Measurements from ENCODE around the gene ARPC5.

Gene ARPC5

GRCh38 chr1:183589384-183589783 lies 46.2 kb downstream of the ARPC5 start:
- Histone ChIP-seq H4K91ac (ENCODE audit: low read depth, low read length, poor library complexity) (no peak overlapping the region), H2BK12ac (ENCODE audit: low read length) (no peak overlapping the region), H3K4ac (ENCODE audit: low read length) (no peak overlapping the region), H2BK120ac (ENCODE audit: low read depth, low read length) (no peak overlapping the region), H4K8ac (ENCODE audit: low read depth, low read length) (no peak overlapping the region), H3K18ac (ENCODE audit: low read length) (no peak overlapping the region), H3K9ac (ENCODE audit: low read depth, low read length, poor library complexity) (no peak overlapping the region), H2BK5ac (ENCODE audit: low read length) (no peak overlapping the region), H3K23ac (ENCODE audit: low read depth, low read length, poor library complexity) (no peak overlapping the region), H3K4me1 (ENCODE audit: control insufficient read depth in 2 of 2, insufficient read depth in 1 of 2, low read depth in 1 of 2, low read length in 2 of 2) (peaks cover 0 to 8% of the 10 kb centered on the region in 2 donors), H3K36me3 (replicated peaks in 1 of 2; ENCODE audit: control insufficient read depth in 2 of 2, insufficient read depth in 2 of 2, low read length in 2 of 2) (no peaks in the 10 kb centered on the region), H2BK15ac (ENCODE audit: low read length) (no peak overlapping the region), H3K27me3 (ENCODE audit: control insufficient read depth in 3 of 3, insufficient read depth in 3 of 3, low read depth in 1 of 3, low read length in 3 of 3) (peaks cover 0 to 15% (median 0%) of the 10 kb centered on the region in 3 experiments), H2AK5ac (ENCODE audit: low read depth, low read length) (no peak overlapping the region), H3K79me1 (ENCODE audit: low read depth, low read length) (no peaks in the 10 kb centered on the region), H2AFZ (ENCODE audit: low read length) (no peak overlapping the region), H3K14ac (ENCODE audit: low read length) (no peak overlapping the region), H3K27ac (replicated peaks; ENCODE audit: low read length) (no peak overlapping the region), H3K4me2 (ENCODE audit: insufficient read depth, low read length, poor library complexity, severe bottlenecking) (no peak overlapping the region), H3K4me3 (ENCODE audit: low read length in 2 of 2) (no peak overlapping the region), H3K9me3 (replicated peaks in 1 of 2; ENCODE audit: control insufficient read depth in 2 of 2, insufficient read depth in 1 of 2, low read depth in 1 of 2, low read length in 2 of 2) (peaks cover 0 to 2% of the 10 kb centered on the region in 2 donors)
- 100% methylated on average over 1 of the region's 5 CpGs for WGBS, 2 donors (ENCODE audit: extremely low coverage in 2 of 2, insufficient read length in 2 of 2, insufficient replicate concordance in 1 of 2)
- DNase-seq (ENCODE audit: low spot score), result no peak

GRCh38 chr1:183588827-183589226 lies 46.8 kb downstream of the ARPC5 start:
- H2BK12ac ChIP-seq (ENCODE audit: low read length), result no peak overlapping the region
- H2BK15ac ChIP-seq (ENCODE audit: low read length), result no peak overlapping the region
- no peak overlapping the region for H3K23ac ChIP-seq (ENCODE audit: low read depth, low read length, poor library complexity)
- peaks cover 0 to 14% (median 0%) of the 10 kb centered on the region in 3 experiments for H3K27me3 ChIP-seq (ENCODE audit: control insufficient read depth in 3 of 3, insufficient read depth in 3 of 3, low read depth in 1 of 3, low read length in 3 of 3)
- H2BK5ac ChIP-seq (ENCODE audit: low read length), result no peak overlapping the region
- no peak overlapping the region for H4K8ac ChIP-seq (ENCODE audit: low read depth, low read length)
- DNase-seq (ENCODE audit: low spot score), result no peak
- H2AK5ac ChIP-seq (ENCODE audit: low read depth, low read length), result peak overlapping the region; percentile 1
- no peak overlapping the region for H2AFZ ChIP-seq (ENCODE audit: low read length)
- H3K36me3 ChIP-seq (replicated peaks in 1 of 2; ENCODE audit: control insufficient read depth in 2 of 2, insufficient read depth in 2 of 2, low read length in 2 of 2), result no peaks in the 10 kb centered on the region
- peak overlapping the region; percentile 56 for H4K91ac ChIP-seq (ENCODE audit: low read depth, low read length, poor library complexity)
- H3K9me3 ChIP-seq (replicated peaks in 1 of 2; ENCODE audit: control insufficient read depth in 2 of 2, insufficient read depth in 1 of 2, low read depth in 1 of 2, low read length in 2 of 2), result peaks cover 0 to 2% of the 10 kb centered on the region in 2 donors
- no peak overlapping the region for H3K4me3 ChIP-seq (ENCODE audit: low read length in 2 of 2)
- H3K4me1 ChIP-seq (ENCODE audit: control insufficient read depth in 2 of 2, insufficient read depth in 1 of 2, low read depth in 1 of 2, low read length in 2 of 2), result peaks cover 0 to 8% of the 10 kb centered on the region in 2 donors
- H3K9ac ChIP-seq (ENCODE audit: low read depth, low read length, poor library complexity), result no peak overlapping the region
- H2BK120ac ChIP-seq (ENCODE audit: low read depth, low read length), result no peak overlapping the region
- H3K4ac ChIP-seq (ENCODE audit: low read length), result no peak overlapping the region
- no peak overlapping the region for H3K14ac ChIP-seq (ENCODE audit: low read length)
- H3K4me2 ChIP-seq (ENCODE audit: insufficient read depth, low read length, poor library complexity, severe bottlenecking), result no peak overlapping the region
- no peak overlapping the region for H3K27ac ChIP-seq (replicated peaks; ENCODE audit: low read length)
- no peaks in the 10 kb centered on the region for H3K79me1 ChIP-seq (ENCODE audit: low read depth, low read length)
- peak overlapping the region; percentile 31 for H3K18ac ChIP-seq (ENCODE audit: low read length)

- no peak overlapping the region for H3K4me3 ChIP-seq (ENCODE audit: low read length in 2 of 2)
- H3K27me3 ChIP-seq (ENCODE audit: control insufficient read depth in 3 of 3, insufficient read depth in 3 of 3, low read depth in 1 of 3, low read length in 3 of 3), result peaks cover 0 to 5% (median 0%) of the 10 kb centered on the region in 3 experiments
- no peak overlapping the region for H4K8ac ChIP-seq (ENCODE audit: low read depth, low read length)
- no peak overlapping the region for H3K18ac ChIP-seq (ENCODE audit: low read length)
- no peak overlapping the region for H3K23ac ChIP-seq (ENCODE audit: low read depth, low read length, poor library complexity)
- no peak overlapping the region for H2BK15ac ChIP-seq (ENCODE audit: low read length)
- H3K27ac ChIP-seq (replicated peaks; ENCODE audit: low read length), result no peak overlapping the region
- no peak overlapping the region for H2BK5ac ChIP-seq (ENCODE audit: low read length)
- no peak overlapping the region for H3K4ac ChIP-seq (ENCODE audit: low read length)
- H2AK5ac ChIP-seq (ENCODE audit: low read depth, low read length), result no peak overlapping the region
- no peak overlapping the region for H3K14ac ChIP-seq (ENCODE audit: low read length)
- H3K36me3 ChIP-seq (replicated peaks in 1 of 2; ENCODE audit: control insufficient read depth in 2 of 2, insufficient read depth in 2 of 2, low read length in 2 of 2), result no peaks in the 10 kb centered on the region
- H4K91ac ChIP-seq (ENCODE audit: low read depth, low read length, poor library complexity), result no peak overlapping the region
- no peak for DNase-seq (ENCODE audit: low spot score)
- peaks cover 0 to 2% of the 10 kb centered on the region in 2 donors for H3K9me3 ChIP-seq (replicated peaks in 1 of 2; ENCODE audit: control insufficient read depth in 2 of 2, insufficient read depth in 1 of 2, low read depth in 1 of 2, low read length in 2 of 2)
- H3K9ac ChIP-seq (ENCODE audit: low read depth, low read length, poor library complexity), result no peak overlapping the region
- no peak overlapping the region for H2BK120ac ChIP-seq (ENCODE audit: low read depth, low read length)
- no peak overlapping the region for H2AFZ ChIP-seq (ENCODE audit: low read length)
- no peak overlapping the region for H2BK12ac ChIP-seq (ENCODE audit: low read length)
- peaks cover 0 to 4% of the 10 kb centered on the region in 2 donors for H3K4me1 ChIP-seq (ENCODE audit: control insufficient read depth in 2 of 2, insufficient read depth in 1 of 2, low read depth in 1 of 2, low read length in 2 of 2)
- no CpG with 5 or more reads among the region's 8 CpGs for WGBS, 2 donors (ENCODE audit: extremely low coverage in 2 of 2, insufficient read length in 2 of 2, insufficient replicate concordance in 1 of 2)
- no peaks in the 10 kb centered on the region for H3K79me1 ChIP-seq (ENCODE audit: low read depth, low read length)
- H3K4me2 ChIP-seq (ENCODE audit: insufficient read depth, low read length, poor library complexity, severe bottlenecking), result no peak overlapping the region
These were observed 48.7 kb downstream of the ARPC5 start for GRCh38 chr1:183586926-183587325.

- H3K23ac ChIP-seq (ENCODE audit: low read depth, low read length, poor library complexity), result no peak overlapping the region
These were observed 49.1 kb downstream of the ARPC5 start for GRCh38 chr1:183586455-183586854.

More at GRCh38 chr1:183586455-183586854, 49.1 kb downstream of the ARPC5 start:
- H3K9me3 ChIP-seq (replicated peaks in 1 of 2; ENCODE audit: control insufficient read depth in 2 of 2, insufficient read depth in 1 of 2, low read depth in 1 of 2, low read length in 2 of 2), result peaks cover 0 to 2% of the 10 kb centered on the region in 2 donors
- H3K14ac ChIP-seq (ENCODE audit: low read length), result no peak overlapping the region
- no peak overlapping the region for H2BK12ac ChIP-seq (ENCODE audit: low read length)
- no peak for DNase-seq (ENCODE audit: low spot score)
- H4K91ac ChIP-seq (ENCODE audit: low read depth, low read length, poor library complexity), result no peak overlapping the region
- no peak overlapping the region for H2BK120ac ChIP-seq (ENCODE audit: low read depth, low read length)
- WGBS, 2 donors (ENCODE audit: extremely low coverage in 2 of 2, insufficient read length in 2 of 2, insufficient replicate concordance in 1 of 2), result no CpG with 5 or more reads among the region's 1 CpG
- no peak overlapping the region for H3K4ac ChIP-seq (ENCODE audit: low read length)
- H4K8ac ChIP-seq (ENCODE audit: low read depth, low read length), result no peak overlapping the region
- peaks cover 0 to 3% (median 0%) of the 10 kb centered on the region in 3 experiments for H3K27me3 ChIP-seq (ENCODE audit: control insufficient read depth in 3 of 3, insufficient read depth in 3 of 3, low read depth in 1 of 3, low read length in 3 of 3)
- no peak overlapping the region for H2AK5ac ChIP-seq (ENCODE audit: low read depth, low read length)
- H3K4me2 ChIP-seq (ENCODE audit: insufficient read depth, low read length, poor library complexity, severe bottlenecking), result no peak overlapping the region
- H2AFZ ChIP-seq (ENCODE audit: low read length), result no peak overlapping the region
- H3K36me3 ChIP-seq (replicated peaks in 1 of 2; ENCODE audit: control insufficient read depth in 2 of 2, insufficient read depth in 2 of 2, low read length in 2 of 2), result no peaks in the 10 kb centered on the region
- H2BK15ac ChIP-seq (ENCODE audit: low read length), result no peak overlapping the region
- H3K4me1 ChIP-seq (ENCODE audit: control insufficient read depth in 2 of 2, insufficient read depth in 1 of 2, low read depth in 1 of 2, low read length in 2 of 2), result peaks cover 0 to 4% of the 10 kb centered on the region in 2 donors
- no peak overlapping the region for H3K18ac ChIP-seq (ENCODE audit: low read length)
- no peak overlapping the region for H3K9ac ChIP-seq (ENCODE audit: low read depth, low read length, poor library complexity)
- H3K4me3 ChIP-seq (ENCODE audit: low read length in 2 of 2), result no peak overlapping the region
- no peak overlapping the region for H2BK5ac ChIP-seq (ENCODE audit: low read length)
- H3K27ac ChIP-seq (replicated peaks; ENCODE audit: low read length), result no peak overlapping the region
- no peaks in the 10 kb centered on the region for H3K79me1 ChIP-seq (ENCODE audit: low read depth, low read length)
